Esophagus (tissue), 2 donors: ENCODE measurements around the gene WWOX. TPM values are rescaled to one million over a fixed set of nuclear protein-coding genes. Genes with fewer than 3 reads are reported as not detected.

ENCODE experiments used
- H3K27ac ChIP-seq, 2 donors: one replicate each; pipeline ENCODE4 v1.5.1; 2013; ENCODE audit warnings: low read depth in 2 of 2, mild to moderate bottlenecking in 2 of 2, inconsistent platforms in 1 of 2, low read length in 1 of 2, moderate library complexity in 1 of 2
- H3K27me3 ChIP-seq, 2 donors: one replicate each; pipeline ENCODE4 v1.6.1; 2013; ENCODE audit warnings: low read length in 2 of 2, control low read depth in 1 of 2, mild to moderate bottlenecking in 1 of 2; ENCODE audit not compliant: insufficient read depth in 2 of 2, control insufficient read depth in 1 of 2
- H3K36me3 ChIP-seq, 2 donors: one replicate each; pipeline ENCODE4 v1.6.1; 2013; ENCODE audit warnings: low read length in 1 of 2; ENCODE audit not compliant: control insufficient read depth in 2 of 2, insufficient read depth in 2 of 2
- H3K4me1 ChIP-seq, 2 donors: one replicate each; pipeline ENCODE4 v1.6.1; 2013; ENCODE audit warnings: low read length in 1 of 2; ENCODE audit not compliant: control insufficient read depth in 2 of 2, insufficient read depth in 2 of 2
- H3K4me3 ChIP-seq, 2 donors: one replicate each; pipeline ENCODE4 v1.5.1; 2013; ENCODE audit warnings: low read length in 2 of 2, mild to moderate bottlenecking in 2 of 2, low read depth in 1 of 2, moderate library complexity in 1 of 2
- H3K9me3 ChIP-seq, 2 donors: one replicate each; pipeline ENCODE4 v1.6.1; 2013; ENCODE audit warnings: mild to moderate bottlenecking in 2 of 2, low read depth in 1 of 2, low read length in 1 of 2, moderate library complexity in 1 of 2; ENCODE audit not compliant: control insufficient read depth in 2 of 2, insufficient read depth in 1 of 2
- WGBS, 2 donors: extraction: QIAGEN DNeasy Blood & Tissue Kit; methylation state at CpG; one replicate each; pipeline ENCODE4 v1.1.7; 2013; 5-methylcytosine and 5-hydroxymethylcytosine counted together
- polyA plus RNA-seq, 2 donors: library from polyadenylated mRNA; stranded (reverse); fragments of 200-250 nt; gene quantifications; one replicate each; pipeline ENCODE4 v1.2.3, GENCODE V29; 2013
- donor health status: healthy with polysubstance abuse.
- donor health status: Bipolar disorder and iron deficiency.

WWOX gene
- polyA plus RNA-seq, 2 donors = 6.4 to 9.1 TPM

- no peaks in the 10 kb centered on the region for H3K9me3 ChIP-seq
- 88% methylated on average over 10 of the region's 10 CpGs for WGBS, 2 donors
- no peak overlapping the region for H3K27ac ChIP-seq
- no peaks in the 10 kb centered on the region for H3K36me3 ChIP-seq
- peaks cover 0 to 3% of the 10 kb centered on the region in 2 donors for H3K4me1 ChIP-seq
- no peak overlapping the region for H3K4me3 ChIP-seq
- H3K27me3 ChIP-seq = no peaks in the 10 kb centered on the region
Measured at GRCh38 chr16:79164388-79164995, 1065.0 kb downstream of the WWOX start.

DNA sequence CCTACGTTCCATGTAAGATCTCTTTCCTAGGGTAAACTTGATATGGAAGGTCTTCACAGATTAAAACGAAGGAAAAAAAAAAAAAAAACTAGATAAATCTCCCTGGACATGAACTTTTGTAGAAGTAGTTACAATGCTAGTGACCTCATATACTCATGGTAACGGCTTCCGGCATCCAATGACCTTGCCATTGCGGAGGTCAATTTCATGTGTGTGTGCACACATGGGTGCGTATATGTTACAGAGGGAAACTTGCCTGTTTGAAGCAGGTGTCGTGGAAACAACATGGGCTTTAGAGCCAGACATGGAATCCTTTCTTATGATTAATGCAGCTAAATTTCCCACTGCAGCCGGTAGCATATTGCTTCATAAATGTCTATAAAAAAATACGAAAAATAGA is 1065.6 kb downstream of the WWOX start:
- Histone ChIP-seq H3K36me3 (no peaks in the 10 kb centered on the region), H3K27ac (no peak overlapping the region), H3K9me3 (no peaks in the 10 kb centered on the region), H3K4me3 (no peak overlapping the region), H3K27me3 (no peaks in the 10 kb centered on the region), H3K4me1 (no peaks in the 10 kb centered on the region)
- WGBS, 2 donors = 89% methylated on average over 9 of the region's 9 CpGs

DNA sequence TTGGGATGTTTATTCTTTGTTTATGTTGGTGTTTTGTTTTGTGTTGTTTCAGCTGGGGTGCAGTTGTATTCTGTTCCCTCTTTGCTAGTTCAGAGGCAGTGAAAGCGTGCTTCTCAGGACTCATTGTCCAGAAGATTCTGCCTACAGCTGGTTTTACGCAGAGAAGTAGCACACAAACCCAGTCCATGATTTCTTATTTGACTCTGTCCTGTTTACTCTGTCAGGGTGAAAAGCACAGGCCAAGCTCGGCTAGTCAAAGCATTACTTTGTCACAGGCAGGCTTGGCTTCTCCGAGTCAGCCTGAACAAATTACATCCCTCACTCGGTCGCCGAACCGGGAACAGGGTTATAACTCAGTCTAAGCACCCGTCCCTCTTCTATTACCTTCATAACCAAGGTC is 1066.1 kb downstream of the WWOX start:
- H3K27me3 ChIP-seq = no peaks in the 10 kb centered on the region
- no peaks in the 10 kb centered on the region for H3K36me3 ChIP-seq
- no peaks in the 10 kb centered on the region for H3K9me3 ChIP-seq
- H3K27ac ChIP-seq = no peak overlapping the region
- 83 to 88% methylated on average over 9 of the region's 9 CpGs for whole genome bisulfite sequencing, 2 donors
- H3K4me1 ChIP-seq = no peaks in the 10 kb centered on the region
- no peak overlapping the region for H3K4me3 ChIP-seq

DNA sequence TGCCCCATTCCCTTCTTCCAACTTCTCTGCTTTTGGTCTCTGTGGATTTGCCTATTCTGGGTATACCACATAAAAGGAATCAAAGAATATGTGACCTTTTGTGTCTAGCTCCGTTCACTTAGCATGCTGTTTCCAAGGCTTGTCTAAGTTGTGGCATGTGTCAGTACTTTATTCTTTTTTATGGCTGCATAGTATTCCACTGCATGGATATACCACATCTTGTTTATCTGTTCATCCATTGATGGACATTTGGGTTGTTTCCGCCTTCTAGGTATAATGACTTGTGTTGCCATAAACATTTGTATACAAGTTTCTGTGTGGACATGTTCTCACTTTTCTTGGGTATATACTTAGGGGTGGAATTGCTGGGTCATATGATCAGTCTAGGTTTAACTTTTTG is 1068.4 kb downstream of the WWOX start:
- Histone ChIP-seq H3K27ac (no peak overlapping the region), H3K36me3 (no peaks in the 10 kb centered on the region), H3K9me3 (no peaks in the 10 kb centered on the region), H3K27me3 (no peaks in the 10 kb centered on the region), H3K4me3 (no peak overlapping the region), H3K4me1 (no peaks in the 10 kb centered on the region)
- 97 to 98% methylated on average over 2 of the region's 2 CpGs for WGBS, 2 donors

DNA sequence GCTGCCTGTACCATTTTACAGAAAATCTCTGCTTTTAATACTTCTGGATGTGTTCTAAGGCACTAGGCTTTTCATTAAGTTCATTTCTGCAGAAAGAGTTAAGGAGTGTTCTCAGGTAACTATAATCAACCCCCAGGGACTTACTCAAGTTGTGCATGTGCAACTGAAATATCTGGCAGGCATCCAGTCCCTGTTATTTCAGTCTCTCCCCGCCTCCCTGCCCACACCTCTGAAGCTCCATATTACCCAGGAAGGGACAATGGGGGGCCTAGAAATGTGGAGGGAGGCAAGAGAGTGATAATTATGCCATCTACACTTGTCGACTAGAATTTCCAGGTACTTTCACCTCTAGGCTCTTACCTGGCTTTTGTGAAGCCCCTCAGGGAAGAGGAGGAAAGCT is 1068.9 kb downstream of the WWOX start:
- Histone ChIP-seq H3K4me1 (no peaks in the 10 kb centered on the region), H3K27ac (no peak overlapping the region), H3K9me3 (no peaks in the 10 kb centered on the region), H3K36me3 (no peaks in the 10 kb centered on the region), H3K4me3 (no peak overlapping the region), H3K27me3 (no peaks in the 10 kb centered on the region)
- 68 to 75% methylated on average over 2 of the region's 2 CpGs for WGBS, 2 donors

DNA sequence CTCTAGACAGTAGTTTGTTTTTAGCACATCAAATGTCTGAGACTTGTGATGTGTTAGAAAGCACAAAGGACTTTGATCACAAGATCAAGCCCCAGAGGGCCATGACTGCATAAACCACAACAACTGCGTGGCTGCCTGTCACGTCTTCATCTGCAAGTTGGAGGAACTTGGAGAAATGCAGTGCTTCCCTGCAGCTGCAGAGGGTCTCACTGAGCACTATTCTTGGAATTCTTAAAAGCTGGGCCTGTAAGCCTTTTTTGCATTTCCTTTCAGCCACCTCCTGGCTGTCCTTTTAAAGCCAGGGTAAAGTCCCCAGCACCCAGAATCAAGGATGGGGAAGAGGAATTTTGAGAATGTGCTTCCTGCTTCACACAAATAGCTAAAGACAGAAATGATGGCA is 1069.8 kb downstream of the WWOX start:
- no peaks in the 10 kb centered on the region for H3K36me3 ChIP-seq
- H3K9me3 ChIP-seq = no peaks in the 10 kb centered on the region
- 44 to 46% methylated on average over 2 of the region's 2 CpGs for WGBS, 2 donors
- no peaks in the 10 kb centered on the region for H3K4me1 ChIP-seq
- H3K27ac ChIP-seq = no peak overlapping the region
- H3K4me3 ChIP-seq = no peak overlapping the region
- no peaks in the 10 kb centered on the region for H3K27me3 ChIP-seq

DNA sequence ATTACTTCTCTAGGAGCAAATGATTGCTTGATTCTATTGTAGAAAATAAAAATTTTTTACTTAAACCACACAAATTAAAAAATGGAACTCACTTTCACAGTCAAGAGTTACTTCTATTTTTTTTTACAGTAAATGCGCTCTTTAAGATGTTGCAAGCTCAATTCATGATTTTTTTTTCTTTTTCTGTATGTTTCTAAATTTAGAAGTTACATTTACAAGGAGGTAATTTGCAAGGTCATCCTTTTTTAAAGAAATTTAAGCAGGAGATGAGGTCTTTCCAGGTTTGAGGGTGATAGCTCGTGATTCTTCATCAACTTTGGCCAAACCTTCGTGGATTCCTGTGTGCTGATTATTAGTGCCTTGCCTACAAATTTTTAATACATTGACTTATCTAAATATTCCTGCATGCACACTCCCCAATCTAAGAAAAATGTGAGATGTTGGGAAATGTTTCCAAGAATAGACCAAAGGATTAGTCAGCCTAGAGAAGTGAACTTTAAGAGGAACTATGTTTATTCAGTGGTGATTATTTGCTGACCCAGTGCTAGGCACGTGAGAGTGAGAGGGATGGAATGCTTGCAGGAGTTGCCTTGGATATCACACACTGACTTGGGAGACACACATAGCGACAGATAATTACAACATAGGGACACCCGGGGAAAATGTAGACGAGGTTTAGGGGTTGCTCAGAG is 1071.2 kb downstream of the WWOX start:
- Histone ChIP-seq H3K9me3 (no peaks in the 10 kb centered on the region), H3K4me1 (no peaks in the 10 kb centered on the region), H3K27ac (no peak overlapping the region), H3K4me3 (no peak overlapping the region), H3K36me3 (no peaks in the 10 kb centered on the region), H3K27me3 (no peaks in the 10 kb centered on the region)
- WGBS, 2 donors = 69% methylated on average over 7 of the region's 7 CpGs

GRCh38 chr16:79171504-79171903 is 1072.0 kb downstream of the WWOX start:
- Histone ChIP-seq H3K27me3 (no peaks in the 10 kb centered on the region), H3K9me3 (no peaks in the 10 kb centered on the region), H3K4me3 (no peak overlapping the region), H3K4me1 (no peaks in the 10 kb centered on the region), H3K27ac (no peak overlapping the region), H3K36me3 (no peaks in the 10 kb centered on the region)
- WGBS, 2 donors = 79 to 83% methylated on average over 4 of the region's 4 CpGs

DNA sequence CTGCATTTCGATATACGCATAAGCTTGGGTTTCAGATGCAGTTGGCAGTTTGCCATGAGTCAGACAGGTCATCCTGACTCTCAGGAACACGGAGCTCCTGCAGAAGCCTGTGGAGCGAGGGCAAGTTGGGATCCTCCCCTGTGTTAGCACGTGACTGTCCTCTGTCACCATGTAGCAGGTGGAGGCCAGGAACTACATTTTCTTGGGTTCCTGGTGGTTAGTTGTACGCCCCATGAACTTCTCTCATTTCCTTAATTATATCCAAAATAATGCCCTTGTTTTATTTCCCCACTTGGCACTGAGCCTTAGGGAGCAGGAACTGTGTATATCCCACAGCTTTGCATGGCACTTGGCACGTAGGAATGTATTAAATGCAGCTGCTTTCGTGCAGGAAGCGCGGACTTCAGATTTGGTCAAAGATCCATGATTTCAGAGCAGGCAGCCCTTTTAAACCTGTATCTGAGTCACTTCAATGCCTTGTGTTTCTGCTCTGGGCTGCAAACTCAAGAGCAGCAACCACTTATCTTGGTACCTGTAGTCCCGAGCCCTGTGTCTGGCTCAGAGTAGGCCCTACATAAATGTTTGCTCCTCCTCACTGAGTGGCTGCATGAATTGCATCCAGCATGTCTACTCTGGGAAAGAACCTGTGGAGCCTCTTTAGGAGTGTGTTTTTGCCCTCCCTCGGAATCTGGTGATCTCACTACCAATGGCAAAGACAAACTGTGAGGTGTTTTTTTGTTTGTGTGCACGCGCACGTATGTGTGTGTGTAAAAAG is 1072.7 kb downstream of the WWOX start:
- 79 to 85% methylated on average over 15 of the region's 15 CpGs for WGBS, 2 donors
- no peaks in the 10 kb centered on the region for H3K36me3 ChIP-seq
- no peak overlapping the region for H3K27ac ChIP-seq
- H3K27me3 ChIP-seq = no peaks in the 10 kb centered on the region
- H3K4me1 ChIP-seq = no peaks in the 10 kb centered on the region
- H3K4me3 ChIP-seq = no peak overlapping the region
- H3K9me3 ChIP-seq = no peaks in the 10 kb centered on the region
